NCI-H146 treated with DMSO at 0.1 percent for 48 hours (cell line): Measurements from ENCODE around the gene RHOA.
"Not testable (repeated sequence)": the region's sequence is repeated elsewhere in the genome, so short reads cannot be mapped to it uniquely, and the experiment has no call there.

Source experiments
- DNase-seq: peaks from one replicate; lab custom pipeline; 2025; ENCODE audit not compliant: unreplicated experiment; lab: John Stamatoyannopoulos, UW

Gene RHOA

DNA sequence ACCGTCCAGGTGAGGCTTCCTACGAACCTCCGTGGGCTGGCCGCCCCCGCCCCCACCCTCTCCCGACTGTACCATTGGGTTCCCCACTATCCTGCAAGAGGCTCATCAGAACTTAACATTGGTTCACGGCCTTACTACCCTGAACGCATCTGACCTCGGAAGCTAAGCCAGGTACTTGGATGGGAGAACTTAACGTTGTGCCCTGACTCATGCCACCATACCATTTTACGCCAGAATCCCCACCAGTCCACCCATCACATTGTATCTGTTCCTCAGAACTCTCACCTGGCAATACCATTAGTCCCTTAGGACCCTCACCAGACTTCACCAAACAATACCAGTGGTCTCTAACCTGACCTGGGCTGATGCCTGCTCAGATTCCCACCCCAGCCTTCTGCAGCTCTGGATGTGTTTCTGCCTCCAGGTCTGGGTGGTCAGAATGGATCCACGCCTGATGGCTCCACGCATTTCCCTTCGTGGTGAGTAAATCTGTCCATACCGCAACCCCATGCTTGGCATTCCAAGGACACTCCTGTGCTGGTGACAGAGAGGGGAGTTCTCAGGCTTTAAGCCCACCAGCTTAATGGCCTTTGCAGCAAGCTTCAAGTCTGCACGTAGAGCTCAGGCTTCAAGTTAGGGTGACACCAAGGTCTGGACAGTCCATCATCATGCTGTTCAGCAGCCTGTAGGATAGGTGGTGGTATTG lies 1.0 kb upstream of the RHOA start:
- DNase-seq, result no peak

GRCh38 chr3:49411535-49411967 lies 225 bp downstream of the RHOA start:
- no peak for DNase-seq

GRCh38 chr3:49410846-49411534 lies 786 bp downstream of the RHOA start:
- DNase-seq, result no peak

- DNase-seq, result no peak
These were observed 1.5 kb downstream of the RHOA start for GRCh38 chr3:49410066-49410845.

DNA sequence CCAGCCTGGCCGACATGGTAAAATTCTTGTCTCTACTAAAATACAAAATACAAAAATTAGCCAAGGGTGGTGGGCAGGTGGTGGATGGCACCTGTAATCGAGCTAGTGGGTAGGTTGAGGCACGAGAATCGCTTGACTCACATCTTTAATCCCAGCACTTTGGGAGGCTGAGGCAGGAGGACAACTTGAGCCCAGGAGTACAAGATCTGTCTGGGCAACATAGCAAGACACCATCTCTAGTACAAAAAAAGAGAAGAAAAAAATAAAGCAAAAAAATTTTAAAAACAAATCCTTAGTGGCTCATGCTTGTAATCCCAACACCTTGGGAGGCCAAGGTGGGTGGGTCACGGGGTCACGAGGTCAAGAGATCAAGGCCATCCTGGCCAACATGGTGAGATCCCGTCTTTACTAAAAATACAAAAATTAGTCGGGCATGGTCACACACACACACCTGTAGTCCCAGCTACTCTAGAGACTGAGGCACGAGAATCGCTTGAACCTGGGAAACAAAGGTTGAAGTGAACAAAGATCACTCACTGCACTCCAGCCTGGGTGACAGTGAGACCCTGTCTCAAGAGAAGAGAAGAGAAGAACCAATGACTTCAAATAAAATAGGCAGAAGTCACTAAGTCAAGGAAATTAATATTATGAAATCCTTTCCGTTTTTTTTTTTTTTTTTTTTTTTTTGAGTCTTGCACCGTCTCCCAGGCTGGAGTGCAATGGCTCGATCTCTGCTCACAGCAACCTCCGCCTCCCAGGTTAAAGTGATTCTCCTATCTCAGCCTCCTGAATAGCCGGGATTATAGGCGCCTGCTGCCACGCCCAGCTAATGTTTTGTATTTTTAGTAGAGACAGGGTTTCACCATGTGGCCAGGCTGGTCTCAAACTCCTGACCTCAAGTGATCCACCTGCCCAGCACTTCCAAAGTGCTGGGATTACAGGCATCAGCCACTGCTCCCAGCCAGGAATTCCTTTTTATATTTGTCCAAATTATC lies 4.9 kb downstream of the RHOA start:
- DNase-seq, result no peak

DNA sequence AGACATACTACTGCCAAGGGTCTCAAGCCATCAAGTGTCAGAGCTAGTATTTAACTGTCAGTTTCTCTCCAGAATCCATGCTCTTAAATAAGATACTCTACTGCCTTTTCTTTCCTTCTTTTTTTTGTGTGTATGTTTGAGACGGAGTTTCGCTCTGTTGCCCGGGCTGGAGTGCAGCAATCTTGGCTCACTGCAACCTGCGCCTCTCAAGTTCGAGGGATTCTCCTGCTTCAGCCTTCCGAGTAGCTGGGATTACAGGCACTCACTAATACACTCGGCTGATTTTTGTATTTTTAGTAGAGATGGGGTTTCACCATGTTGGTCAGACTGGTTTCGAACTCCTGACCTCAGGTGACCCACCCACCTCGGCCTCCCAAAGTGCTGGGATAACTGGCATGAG lies 6.2 kb downstream of the RHOA start:
- not testable (repeated sequence) for DNase-seq

- no peak for DNase-seq
These were observed 7.9 kb downstream of the RHOA start for GRCh38 chr3:49403891-49404290.

DNA sequence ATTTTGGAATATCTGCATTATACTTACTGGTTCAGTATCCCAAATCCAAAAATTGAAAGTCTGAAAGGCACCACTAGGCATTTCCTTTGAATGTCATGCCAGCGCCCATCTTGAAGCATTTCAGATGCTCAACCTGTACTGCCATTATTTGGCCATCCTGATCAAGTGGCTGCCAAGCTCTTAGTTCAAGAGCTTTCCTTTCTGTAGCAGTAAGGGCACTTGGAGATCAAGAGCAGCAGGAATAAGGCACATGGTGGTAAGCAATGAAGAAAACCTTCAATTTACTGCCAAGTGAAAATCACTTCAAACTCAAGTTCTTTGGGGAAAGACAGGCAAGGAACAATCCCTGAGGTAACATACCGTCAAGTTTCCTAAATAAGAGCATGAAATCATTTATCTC lies 10.0 kb downstream of the RHOA start:
- DNase-seq, result no peak

- no peak for DNase-seq
These were observed 12.3 kb downstream of the RHOA start for GRCh38 chr3:49399461-49399860.

- no peak for DNase-seq
These were observed 14.3 kb downstream of the RHOA start for GRCh38 chr3:49397470-49397869.

- DNase-seq, result not testable (repeated sequence)
These were observed 20.5 kb downstream of the RHOA start for GRCh38 chr3:49391310-49391709.

- no peak for DNase-seq
These were observed 22.5 kb downstream of the RHOA start for GRCh38 chr3:49389297-49389696.

GRCh38 chr3:49388289-49388820 lies 23.4 kb downstream of the RHOA start:
- DNase-seq, result no peak

DNA sequence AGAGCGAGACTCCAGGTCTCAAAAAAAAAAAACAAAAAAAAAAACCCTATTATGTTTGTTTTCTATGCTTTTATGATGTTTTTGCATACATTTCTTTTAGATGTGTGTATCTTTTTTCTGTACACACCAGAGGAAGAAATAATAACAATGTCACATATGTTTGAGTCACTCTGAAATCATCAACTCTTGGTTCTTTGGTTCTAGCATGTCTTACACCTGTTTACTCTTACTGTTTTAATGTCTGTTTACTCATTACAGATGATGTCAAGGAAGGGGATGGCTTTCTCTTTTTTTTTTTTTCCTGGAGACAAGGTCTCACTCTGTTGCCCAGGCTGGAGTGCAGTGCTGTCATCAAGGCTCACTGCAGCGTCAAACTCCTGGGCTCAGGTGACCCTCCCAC lies 24.1 kb downstream of the RHOA start:
- no peak for DNase-seq

GRCh38 chr3:49386056-49386756 lies 25.6 kb downstream of the RHOA start:
- no peak for DNase-seq

DNA sequence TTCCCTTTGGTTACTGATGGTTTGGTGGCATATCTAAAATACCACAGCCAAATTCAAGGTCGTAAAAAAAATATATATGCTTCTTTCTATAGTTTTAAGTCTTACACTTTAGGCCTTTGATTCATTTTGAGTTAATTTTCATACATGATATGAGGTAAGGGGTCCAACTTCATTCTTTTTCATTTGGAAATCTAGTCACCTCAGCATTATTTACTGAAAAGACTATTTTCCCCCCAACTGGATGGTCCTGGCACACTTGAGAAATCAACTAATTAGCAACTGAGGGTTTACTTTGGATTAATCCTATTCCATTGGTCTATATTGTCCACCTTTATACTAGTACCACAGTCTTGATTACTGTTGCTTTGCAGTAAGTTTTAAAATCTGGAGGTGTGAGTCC lies 26.2 kb downstream of the RHOA start:
- DNase-seq, result no peak

DNA sequence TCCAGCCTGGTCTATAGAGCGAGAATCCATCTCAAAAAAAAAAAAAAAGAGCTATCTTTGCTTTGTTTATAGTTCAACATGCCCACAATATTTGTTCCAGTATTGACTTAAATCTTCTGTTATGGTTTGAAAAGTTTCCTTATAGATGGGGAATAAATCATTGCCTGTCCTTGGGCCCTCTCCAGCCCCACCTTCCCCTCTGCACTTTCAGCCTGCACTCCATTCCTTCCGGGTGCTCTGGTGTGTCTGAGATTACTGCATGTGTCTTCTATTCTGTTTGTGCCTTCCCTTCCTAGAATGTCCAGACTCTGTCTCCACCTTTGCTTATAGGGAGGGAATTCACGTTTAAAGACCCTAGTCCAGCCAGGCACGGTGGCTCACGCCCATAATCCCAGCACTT lies 28.4 kb downstream of the RHOA start:
- no peak for DNase-seq

- DNase-seq, result no peak
These were observed 33.4 kb downstream of the RHOA start for GRCh38 chr3:49378249-49378895.

- DNase-seq, result no peak
These were observed 34.3 kb downstream of the RHOA start for GRCh38 chr3:49377483-49377882.
